GM20431 (cell line): ENCODE measurements around the gene IL17RB.

ENCODE experiments used
- in situ Hi-C: fragments of 300-500 bp; cut with MseI, MboI; formaldehyde crosslinking; loops from one replicate; pipeline ENCODE4 v1.15.0; 2020; ENCODE audit warnings: low sequenced_read_pairs; ENCODE audit not compliant: unreplicated experiment

Gene IL17RB

DNA sequence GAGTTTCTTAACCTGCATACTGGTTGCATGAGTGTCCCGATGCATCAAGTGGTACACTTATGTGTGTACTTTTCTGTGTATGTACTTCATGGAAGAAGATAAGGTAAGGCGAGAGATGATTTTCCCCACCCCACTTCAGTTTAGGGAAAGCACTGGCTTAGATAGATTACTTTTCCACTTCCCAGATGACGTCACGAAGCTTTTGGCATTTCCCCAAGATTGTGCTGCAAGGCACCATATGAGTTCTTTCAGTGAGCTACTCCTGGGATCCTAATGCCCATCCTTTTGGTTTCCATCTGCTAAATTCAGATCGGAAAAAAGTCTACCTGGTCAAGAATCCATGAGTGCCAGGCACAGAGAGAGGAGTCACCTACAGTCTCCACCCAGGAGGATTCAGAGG lies 4.5 kb downstream of the IL17RB start:
- in situ Hi-C loops, result no loop called here

- in situ Hi-C loops, result no loop called here
These were observed 10.6 kb downstream of the IL17RB start for GRCh38 chr3:53856964-53857363.

DNA sequence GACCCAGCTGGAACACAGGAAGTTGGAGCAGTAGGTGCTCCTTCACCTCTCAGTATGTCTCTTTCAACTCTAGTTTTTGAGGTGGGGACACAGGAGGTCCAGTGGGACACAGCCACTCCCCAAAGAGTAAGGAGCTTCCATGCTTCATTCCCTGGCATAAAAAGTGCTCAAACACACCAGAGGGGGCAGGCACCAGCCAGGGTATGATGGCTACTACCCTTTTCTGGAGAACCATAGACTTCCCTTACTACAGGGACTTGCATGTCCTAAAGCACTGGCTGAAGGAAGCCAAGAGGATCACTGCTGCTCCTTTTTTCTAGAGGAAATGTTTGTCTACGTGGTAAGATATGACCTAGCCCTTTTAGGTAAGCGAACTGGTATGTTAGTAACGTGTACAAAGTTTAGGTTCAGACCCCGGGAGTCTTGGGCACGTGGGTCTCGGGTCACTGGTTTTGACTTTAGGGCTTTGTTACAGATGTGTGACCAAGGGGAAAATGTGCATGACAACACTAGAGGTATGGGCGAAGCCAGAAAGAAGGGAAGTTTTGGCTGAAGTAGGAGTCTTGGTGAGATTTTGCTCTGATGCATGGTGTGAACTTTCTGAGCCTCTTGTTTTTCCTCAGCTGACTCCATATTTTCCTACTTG lies 11.9 kb downstream of the IL17RB start:
- in situ Hi-C loops, result no loop called here

DNA sequence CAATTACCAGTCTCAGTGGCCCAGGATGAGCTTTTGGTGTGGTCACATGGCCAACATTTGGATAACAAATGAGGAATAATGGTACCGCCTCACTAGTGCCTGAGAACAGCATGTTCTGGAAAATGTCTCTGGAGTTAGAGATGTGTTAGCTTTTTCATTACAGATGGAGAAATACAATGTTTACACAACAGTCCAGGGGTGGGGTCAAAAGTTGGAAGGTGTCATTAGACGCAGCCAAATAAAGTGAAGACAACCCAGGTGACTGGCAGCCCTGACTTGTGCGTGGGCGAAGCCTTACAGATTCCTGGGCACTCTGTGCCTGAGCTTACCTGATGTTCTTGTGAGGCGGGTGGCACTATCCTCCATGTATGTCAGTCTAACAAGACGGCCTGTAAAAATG lies 12.8 kb downstream of the IL17RB start:
- in situ Hi-C loops, result no loop called here

DNA sequence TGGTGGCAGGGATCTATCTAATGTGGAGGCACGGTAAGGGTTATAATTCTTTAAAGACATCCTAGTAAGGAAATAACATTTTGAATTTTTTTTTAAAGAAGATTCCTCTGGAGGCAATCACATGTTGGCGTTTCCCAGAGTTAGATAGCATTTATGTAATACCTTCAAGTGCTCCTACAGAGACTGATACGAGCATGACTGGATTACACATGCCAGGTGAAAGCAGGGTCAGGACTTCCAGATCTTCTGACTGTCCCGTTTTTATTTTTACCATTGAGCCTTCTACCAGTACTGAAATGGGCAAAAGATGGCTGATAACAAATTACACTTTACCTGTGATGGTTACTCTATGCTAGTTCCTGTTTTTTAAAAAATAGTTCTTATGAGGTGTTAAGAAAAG lies 13.8 kb downstream of the IL17RB start:
- in situ Hi-C loops, result no loop called here

- in situ Hi-C loops, result no loop called here
These were observed 15.9 kb downstream of the IL17RB start for GRCh38 chr3:53862241-53862640.

- in situ Hi-C loops, result no loop called here
These were observed 16.8 kb downstream of the IL17RB start for GRCh38 chr3:53863145-53863544.

DNA sequence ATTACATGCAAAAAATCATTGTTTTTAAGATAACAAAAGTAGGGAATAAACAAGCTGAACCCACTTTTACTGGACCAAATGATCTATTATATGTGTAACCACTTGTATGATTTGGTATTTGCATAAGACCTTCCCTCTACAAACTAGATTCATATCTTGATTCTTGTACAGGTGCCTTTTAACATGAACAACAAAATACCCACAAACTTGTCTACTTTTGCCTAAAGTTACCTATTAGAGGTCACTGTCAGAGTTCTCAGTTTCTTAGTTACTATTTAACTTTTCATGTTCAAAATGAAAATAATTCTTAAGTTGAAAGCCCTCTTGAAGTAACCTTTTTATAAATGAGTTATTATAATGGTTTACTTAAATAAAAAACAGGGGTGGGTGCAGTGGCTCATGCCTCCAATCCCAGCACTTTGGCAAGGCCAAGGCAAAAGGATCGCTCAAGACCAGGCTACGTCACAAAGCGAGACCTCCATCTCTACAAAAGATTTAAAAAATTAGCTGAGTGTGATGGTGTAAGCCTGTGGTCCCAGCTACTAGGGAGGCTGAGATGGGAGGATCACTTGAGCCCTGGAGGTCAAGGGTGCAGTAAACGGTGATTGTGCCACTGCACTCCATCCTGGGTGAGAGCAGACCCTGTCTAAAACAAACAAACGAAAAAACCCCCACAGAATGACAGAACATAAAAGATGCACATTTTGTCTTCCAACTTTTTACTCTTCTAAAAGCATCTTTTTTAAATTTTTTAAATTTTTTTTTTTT lies 19.5 kb downstream of the IL17RB start:
- in situ Hi-C loops, result no loop called here

GRCh38 chr3:53880396-53881345 lies 34.3 kb downstream of the IL17RB start:
- in situ Hi-C loops, result no loop called here

- in situ Hi-C loops, result no loop called here
These were observed 35.6 kb downstream of the IL17RB start, which contains the start of gene ACTR8 for GRCh38 chr3:53881691-53882593. TSS of gene ACTR8 (minus strand) at chr3:53882152. CDS start at chr3:53882101, 51 bp downstream.

DNA sequence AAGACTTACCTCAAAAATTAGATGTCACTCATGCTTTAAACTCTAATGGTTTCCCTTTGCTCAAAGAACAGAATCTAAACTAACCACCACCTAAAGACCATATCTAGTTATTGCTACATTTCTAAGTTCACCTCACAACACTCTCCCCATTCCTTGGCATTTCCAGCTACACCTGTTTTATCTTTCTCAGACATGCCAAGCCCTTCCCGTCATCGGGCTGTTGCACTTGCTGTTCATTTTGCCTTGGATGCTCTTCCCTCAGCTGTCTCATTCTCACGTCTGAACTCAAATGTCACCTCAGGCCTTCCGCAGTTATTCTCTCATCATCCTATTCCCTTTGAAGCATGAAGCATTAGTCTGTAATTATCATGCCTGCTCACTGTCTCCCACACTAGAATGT lies 36.6 kb downstream of the IL17RB start:
- in situ Hi-C loops, result no loop called here

GRCh38 chr3:53884623-53885022 lies 38.3 kb downstream of the IL17RB start:
- in situ Hi-C loops, result no loop called here

- in situ Hi-C loops, result no loop called here
These were observed 38.9 kb downstream of the IL17RB start for GRCh38 chr3:53885239-53885638.

- in situ Hi-C loops, result no loop called here
These were observed 41.1 kb downstream of the IL17RB start for GRCh38 chr3:53887446-53887845.

DNA sequence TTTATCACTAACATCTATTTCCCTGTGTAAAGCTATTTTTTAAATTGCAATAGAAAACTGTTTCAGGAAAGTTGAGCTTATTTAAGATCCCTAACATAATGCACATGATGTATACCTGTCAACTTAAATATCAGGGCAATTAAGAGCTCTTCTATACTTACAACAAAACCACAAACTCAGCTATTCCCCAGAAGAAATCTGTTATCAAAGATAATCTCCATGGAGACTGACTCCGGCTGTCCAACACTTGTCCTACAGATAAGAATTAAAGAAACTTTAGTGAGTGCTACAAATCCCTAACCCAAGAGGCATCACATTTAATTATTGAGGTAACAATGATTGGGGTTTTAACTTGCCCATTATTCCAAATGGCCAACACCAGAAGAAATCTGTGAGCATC lies 41.9 kb downstream of the IL17RB start:
- in situ Hi-C loops, result no loop called here

GRCh38 chr3:53890726-53891475 lies 44.5 kb downstream of the IL17RB start:
- in situ Hi-C loops, result no loop called here

DNA sequence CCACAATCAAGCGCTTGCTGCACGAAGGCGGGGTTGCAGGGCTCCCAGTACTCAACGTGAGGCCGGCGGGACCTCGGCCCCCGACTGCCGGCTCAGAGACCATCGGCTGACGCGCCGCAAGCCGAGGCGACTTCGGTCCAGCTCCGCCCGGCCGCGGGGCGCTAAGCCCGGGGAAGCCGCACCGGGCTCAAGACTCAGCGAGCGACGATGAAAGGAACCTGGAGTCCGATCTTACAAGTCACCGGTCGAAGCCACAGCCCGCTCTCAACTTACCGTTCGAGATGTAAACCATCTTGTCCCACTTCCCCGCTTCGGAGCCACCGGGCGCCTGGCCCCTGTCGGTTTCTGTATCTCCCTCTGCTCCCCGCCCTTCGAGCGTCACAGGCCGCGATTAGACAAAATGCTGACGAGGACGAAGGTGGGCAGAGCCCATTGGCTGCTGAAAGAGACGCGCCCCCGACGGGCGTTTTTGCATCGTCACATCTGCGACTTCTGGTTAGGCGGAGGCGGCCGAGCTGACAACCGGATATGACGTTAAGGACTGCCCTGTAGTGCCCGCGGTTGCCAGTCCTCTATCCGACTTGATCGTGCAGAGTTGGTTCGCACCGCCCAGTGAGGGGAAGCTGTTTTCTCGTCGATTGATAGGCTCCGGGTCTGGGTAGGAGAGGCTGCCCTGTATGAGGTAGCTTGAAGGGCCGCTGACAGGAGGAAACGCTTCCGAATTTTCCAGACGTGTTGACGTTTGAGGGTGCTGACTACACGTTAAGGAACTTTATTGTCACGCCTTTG lies 45.3 kb downstream of the IL17RB start, which contains the start of gene SELENOK:
Gene SELENOK, minus strand, starts transcription at position 363 of the 789 bp plus-strand sequence.
- in situ Hi-C loops, result no loop called here

DNA sequence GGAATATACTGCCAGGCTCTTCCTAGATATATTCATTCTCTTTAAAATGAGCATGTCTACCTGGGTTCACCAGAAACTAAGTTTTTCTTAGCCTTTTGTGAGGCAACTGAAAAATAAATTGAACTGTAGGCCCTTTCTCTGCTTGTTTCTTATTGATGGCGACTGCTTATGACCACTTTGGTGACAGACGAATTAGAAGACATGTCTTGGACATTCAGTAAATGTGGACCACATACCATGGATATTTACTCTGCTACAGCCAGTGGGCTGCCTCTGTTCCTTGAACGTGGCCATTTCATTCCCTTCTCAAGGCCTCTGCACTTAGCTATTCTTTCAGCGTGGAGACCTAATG lies 45.9 kb downstream of the IL17RB start:
- in situ Hi-C loops, result no loop called here
